Esophagus muscularis mucosa (tissue), 4 donors: Measurements from ENCODE around the gene PDE1C. TPM values are rescaled to one million over a fixed set of nuclear protein-coding genes. Genes with fewer than 3 reads are reported as not detected.

Experiments
- DNase-seq: peaks from one replicate; pipeline ENCODE4 v3.0.0-alpha.2; 2017; ENCODE audit errors: extremely low spot score
- H3K27ac ChIP-seq, 4 donors: fragments of 200-600 bp; sonication (generic); replicated peaks in 1 of 4; 1 replicate in 3 of 4; 2 replicates in 1 of 4; pipeline ENCODE4 v1.5.1; 2016 to 2019; ENCODE audit warnings: mild to moderate bottlenecking in 1 of 4
- H3K27me3 ChIP-seq, 4 donors: fragments of 200-600 bp; sonication (generic); one replicate each; pipeline versions ENCODE4 v1.5.1 to v1.6.0; 2016 to 2019
- H3K36me3 ChIP-seq, 4 donors: fragments of 200-600 bp; sonication (generic); one replicate each; pipeline ENCODE4 v1.5.1; 2016 to 2019
- H3K4me1 ChIP-seq, 4 donors: fragments of 200-600 bp; sonication (generic); one replicate each; pipeline ENCODE4 v1.5.1; 2016 to 2019
- H3K4me3 ChIP-seq, 4 donors: fragments of 200-600 bp; sonication (generic); 1 replicate in 2 of 4; 2 replicates in 2 of 4; pipeline ENCODE4 v1.5.1; 2016 to 2019; ENCODE audit warnings: mild to moderate bottlenecking in 4 of 4, moderate library complexity in 1 of 4
- H3K9me3 ChIP-seq, 4 donors: fragments of 200-600 bp; sonication (generic); 1 replicate in 3 of 4; 2 replicates in 1 of 4; pipeline ENCODE4 v1.5.1; 2016 to 2019
- CTCF ChIP-seq, 3 experiments: fragments of 200-600 bp in 2 of 3; fragments of 450-650 bp in 1 of 3; sonication (generic) in 2 of 3; IDR thresholded peaks; one replicate each; pipeline ENCODE4 v1.5.1; 2017 to 2019; ENCODE audit warnings: antibody characterized with exemption in 3 of 3, mild to moderate bottlenecking in 2 of 3, moderate library complexity in 1 of 3
- EP300 ChIP-seq: sonication (generic); formaldehyde crosslinking; IDR thresholded peaks from one replicate; pipeline ENCODE4 v1.6.1; 2017; ENCODE audit warnings: antibody characterized with exemption
- POLR2A ChIP-seq: fragments of 450-650 bp; IDR thresholded peaks from one replicate; pipeline ENCODE4 v1.6.1; 2017; ENCODE audit warnings: antibody characterized with exemption, moderate library complexity, mild to moderate bottlenecking, low read depth
- POLR2AphosphoS5 ChIP-seq, 2 donors: sonication (generic); formaldehyde crosslinking; IDR thresholded peaks; one replicate each; pipeline ENCODE4 v1.6.1; 2017; ENCODE audit warnings: antibody characterized with exemption in 2 of 2
- WGBS: methylation state at CpG from one replicate; pipeline ENCODE4 v1.1.5; 2018; 5-methylcytosine and 5-hydroxymethylcytosine counted together
- intact Hi-C: fragments of 100-400 bp; cut with DNase I; formaldehyde crosslinking; loops from one replicate; pipeline ENCODE4 v1.15.1; 2023
- total RNA-seq, 4 donors: library from RNA; depleted of rRNA; stranded (reverse); fragments of >200 nt; gene quantifications; one replicate each; pipeline versions ENCODE4 v1.1.0 to v1.2.1, GENCODE V29; 2016

Gene PDE1C
- total RNA-seq, 4 donors from 2014 or later = 13.3 to 25.5 (median 17.3) TPM

GRCh38 chr7:32072397-32072796 is 2.2 kb upstream of the PDE1C start:
- 83% methylated on average over 2 of the region's 2 CpGs for WGBS

GRCh38 chr7:32071466-32072091 is 1.4 kb upstream of the PDE1C start:
- DNase-seq = no peak
- intact Hi-C loops = no loop called here
- H3K9me3 ChIP-seq = no peaks in the 10 kb centered on the region

More at GRCh38 chr7:32072397-32072796, 2.2 kb upstream of the PDE1C start:
- H3K4me1 ChIP-seq = peaks cover 20 to 44% (median 32%) of the 10 kb centered on the region in 4 donors
- H3K27ac ChIP-seq = peak overlapping the region in 1 of 4 donors; percentile 86
- no peak for TF ChIP-seq POLR2AphosphoS5 (IDR thresholded peaks at IDR 0.05)
- peak; percentile 7 to 13 (median 12) for TF ChIP-seq CTCF (IDR thresholded peaks at IDR 0.05)
- no peaks in the 10 kb centered on the region for H3K36me3 ChIP-seq
- intact Hi-C loops = no loop called here
- no peak for DNase-seq
- H3K9me3 ChIP-seq = no peaks in the 10 kb centered on the region
- H3K4me3 ChIP-seq = no peak overlapping the region
- H3K27me3 ChIP-seq = peaks cover 0 to 10% (median 0%) of the 10 kb centered on the region in 4 donors

GRCh38 chr7:32070051-32070405 is 179 bp downstream of the PDE1C start:
- WGBS = 16% methylated on average over 9 of the region's 9 CpGs
- no peaks in the 10 kb centered on the region for H3K36me3 ChIP-seq
- H3K4me3 ChIP-seq = peak overlapping the region; percentile 68 to 73 (median 70)
- H3K27ac ChIP-seq = peak overlapping the region; percentile 83 to 88 (median 86)
- no peaks in the 10 kb centered on the region for H3K9me3 ChIP-seq
- intact Hi-C loops = no loop called here
- peaks cover 0 to 10% (median 0%) of the 10 kb centered on the region in 4 donors for H3K27me3 ChIP-seq
- H3K4me1 ChIP-seq = peaks cover 13 to 44% (median 34%) of the 10 kb centered on the region in 4 donors
- TF ChIP-seq CTCF (IDR thresholded peaks at IDR 0.05) (no peak), POLR2A (no peak), EP300 (no peak), POLR2AphosphoS5 (IDR thresholded peaks at IDR 0.05) (no peak)
- DNase-seq = no peak

More at GRCh38 chr7:32071466-32072091, 1.4 kb upstream of the PDE1C start:
- 37% methylated on average over 6 of the region's 6 CpGs for WGBS
- peaks cover 0 to 10% (median 0%) of the 10 kb centered on the region in 4 donors for H3K27me3 ChIP-seq
- peaks cover 20 to 44% (median 34%) of the 10 kb centered on the region in 4 donors for H3K4me1 ChIP-seq
- H3K27ac ChIP-seq = peak overlapping the region; percentile 83 to 88 (median 86)
- peak overlapping the region; percentile 68 to 73 (median 70) for H3K4me3 ChIP-seq
- H3K36me3 ChIP-seq = no peaks in the 10 kb centered on the region
- no peak for TF ChIP-seq POLR2AphosphoS5 (IDR thresholded peaks at IDR 0.05)

GRCh38 chr7:32069116-32069650 is 1.0 kb downstream of the PDE1C start:
- Histone ChIP-seq H3K27me3 (peaks cover 0 to 10% (median 0%) of the 10 kb centered on the region in 4 donors), H3K4me1 (peaks cover 7 to 44% (median 34%) of the 10 kb centered on the region in 4 donors), H3K27ac (peak overlapping the region; percentile 83 to 88 (median 86)), H3K9me3 (no peaks in the 10 kb centered on the region), H3K4me3 (peak overlapping the region; percentile 68 to 73 (median 70)), H3K36me3 (no peaks in the 10 kb centered on the region)
- DNase-seq = no peak
- TF ChIP-seq POLR2AphosphoS5 (IDR thresholded peaks at IDR 0.05) (no peak), EP300 (no peak), CTCF (IDR thresholded peaks at IDR 0.05) (no peak), POLR2A (no peak)
- intact Hi-C loops = loop anchor here (5.0 kb wide), 1 partner anchor 182 kb away; no protein-coding TSS in a partner anchor

GRCh38 chr7:32068411-32069101 is 1.7 kb downstream of the PDE1C start:
- H3K27ac ChIP-seq = peak overlapping the region; percentile 15 to 88 (median 86)
- peak overlapping the region; percentile 14 to 73 (median 69) for H3K4me3 ChIP-seq
- H3K4me1 ChIP-seq = peaks cover 7 to 44% (median 34%) of the 10 kb centered on the region in 4 donors
- intact Hi-C loops = loop anchor here (5.0 kb wide), 1 partner anchor 181 kb away; no protein-coding TSS in a partner anchor
- peaks cover 0 to 10% (median 0%) of the 10 kb centered on the region in 4 donors for H3K27me3 ChIP-seq
- DNase-seq = no peak
- H3K36me3 ChIP-seq = no peaks in the 10 kb centered on the region
- no peak for TF ChIP-seq CTCF (IDR thresholded peaks at IDR 0.05)
- no peak for TF ChIP-seq POLR2AphosphoS5 (IDR thresholded peaks at IDR 0.05)
- TF ChIP-seq EP300 = no peak
- TF ChIP-seq POLR2A = no peak
- WGBS = 51% methylated on average over 8 of the region's 11 CpGs
- H3K9me3 ChIP-seq = no peaks in the 10 kb centered on the region
